ENCODE data around the gene FBXW8. TPM values are rescaled to one million over a fixed set of nuclear protein-coding genes. Genes with fewer than 3 reads are reported as not detected.
A peak's percentile ranks its signal among the peaks of the same experiment; 100 is the strongest.

The FBXW8 gene
- total RNA-seq, 1 donor from 2014 or later = 16.4 TPM

GRCh38 chr12:116962197-116962596 is 51.4 kb downstream of the FBXW8 start:
- no peaks in the 10 kb centered on the region for H3K27me3 ChIP-seq (ENCODE audit: low read depth)
- intact Hi-C loops (cut with DNase I) = no loop called here
- TF ChIP-seq, protein P1, sequence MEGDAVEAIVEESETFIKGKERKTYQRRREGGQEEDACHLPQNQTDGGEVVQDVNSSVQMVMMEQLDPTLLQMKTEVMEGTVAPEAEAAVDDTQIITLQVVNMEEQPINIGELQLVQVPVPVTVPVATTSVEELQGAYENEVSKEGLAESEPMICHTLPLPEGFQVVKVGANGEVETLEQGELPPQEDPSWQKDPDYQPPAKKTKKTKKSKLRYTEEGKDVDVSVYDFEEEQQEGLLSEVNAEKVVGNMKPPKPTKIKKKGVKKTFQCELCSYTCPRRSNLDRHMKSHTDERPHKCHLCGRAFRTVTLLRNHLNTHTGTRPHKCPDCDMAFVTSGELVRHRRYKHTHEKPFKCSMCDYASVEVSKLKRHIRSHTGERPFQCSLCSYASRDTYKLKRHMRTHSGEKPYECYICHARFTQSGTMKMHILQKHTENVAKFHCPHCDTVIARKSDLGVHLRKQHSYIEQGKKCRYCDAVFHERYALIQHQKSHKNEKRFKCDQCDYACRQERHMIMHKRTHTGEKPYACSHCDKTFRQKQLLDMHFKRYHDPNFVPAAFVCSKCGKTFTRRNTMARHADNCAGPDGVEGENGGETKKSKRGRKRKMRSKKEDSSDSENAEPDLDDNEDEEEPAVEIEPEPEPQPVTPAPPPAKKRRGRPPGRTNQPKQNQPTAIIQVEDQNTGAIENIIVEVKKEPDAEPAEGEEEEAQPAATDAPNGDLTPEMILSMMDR (IDR thresholded peaks at IDR 0.05) = no peak
- DNase-seq (no peak), ATAC-seq (no peak)
- H3K36me3 ChIP-seq = peaks cover 29% of the 10 kb centered on the region
- no peaks in the 10 kb centered on the region for H3K9me3 ChIP-seq
- no peaks in the 10 kb centered on the region for H3K4me1 ChIP-seq
- H3K4me3 ChIP-seq = no peak overlapping the region
- no peak overlapping the region for H3K27ac ChIP-seq

DNA sequence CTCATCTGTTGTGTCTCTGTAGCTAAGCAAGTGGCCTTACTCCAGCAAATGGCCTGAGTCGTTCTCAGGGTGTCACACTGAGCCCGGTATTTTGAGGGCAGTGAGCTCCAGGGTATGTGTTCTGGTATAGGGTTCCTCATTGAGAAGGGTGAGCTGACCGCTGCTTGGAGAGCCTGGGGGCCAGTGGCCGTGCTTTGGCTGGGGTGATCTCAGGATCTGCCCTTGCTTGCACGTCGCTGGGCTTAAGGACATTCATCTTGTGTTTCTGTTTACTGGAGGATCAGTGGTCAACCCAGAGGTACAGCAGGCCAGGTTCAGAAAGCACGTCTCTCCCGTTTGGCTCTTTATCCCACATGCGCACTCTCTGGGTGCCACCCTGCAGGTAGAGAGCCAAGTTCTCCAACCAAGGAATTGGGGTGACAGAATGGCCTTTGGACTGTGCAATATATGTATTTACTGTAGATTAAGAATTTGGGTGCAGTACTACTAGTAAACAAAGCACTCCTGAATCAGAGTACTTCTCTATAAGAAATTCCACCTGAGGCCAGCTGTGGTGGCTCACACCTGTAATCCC is 52.1 kb downstream of the FBXW8 start:
- Histone ChIP-seq H3K27me3 (ENCODE audit: low read depth) (no peaks in the 10 kb centered on the region), H3K4me1 (no peaks in the 10 kb centered on the region), H3K27ac (no peak overlapping the region), H3K36me3 (peaks cover 36% of the 10 kb centered on the region), H3K4me3 (no peak overlapping the region), H3K9me3 (no peaks in the 10 kb centered on the region)
- DNase-seq (no peak), ATAC-seq (no peak)
- intact Hi-C loops (cut with DNase I) = no loop called here
- TF ChIP-seq, protein P1 (IDR thresholded peaks at IDR 0.05) = no peak

GRCh38 chr12:116964054-116965050 is 53.6 kb downstream of the FBXW8 start:
- Histone ChIP-seq H3K4me1 (no peaks in the 10 kb centered on the region), H3K27ac (no peak overlapping the region), H3K4me3 (no peak overlapping the region), H3K9me3 (no peaks in the 10 kb centered on the region), H3K36me3 (peaks cover 43% of the 10 kb centered on the region), H3K27me3 (ENCODE audit: low read depth) (no peaks in the 10 kb centered on the region)
- intact Hi-C loops (cut with DNase I) = no loop called here
- TF ChIP-seq, protein P1 (IDR thresholded peaks at IDR 0.05) = no peak
- ATAC-seq (no peak), DNase-seq (no peak)

DNA sequence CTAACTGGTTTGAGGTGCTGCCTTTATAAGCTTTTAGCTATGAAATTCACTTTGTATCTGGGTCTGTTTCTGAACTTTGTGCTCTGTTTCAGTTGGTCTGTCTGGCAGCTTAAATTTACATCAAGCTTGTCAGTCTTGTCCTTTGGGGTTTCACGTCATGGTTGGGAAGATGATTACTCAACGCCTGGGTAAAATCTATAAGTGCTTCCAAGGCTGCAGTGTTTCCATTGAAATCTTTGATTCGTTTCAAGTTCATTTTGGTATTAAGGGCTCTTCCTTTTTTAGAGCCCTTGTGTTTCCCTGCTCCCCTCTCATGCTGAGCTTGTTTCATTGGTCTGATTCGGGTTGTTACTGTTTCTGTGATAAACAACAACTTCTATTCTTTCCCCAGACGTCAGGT is 58.2 kb downstream of the FBXW8 start:
- intact Hi-C loops (cut with DNase I) = no loop called here
- H3K4me3 ChIP-seq = no peak overlapping the region
- TF ChIP-seq, protein P1 (IDR thresholded peaks at IDR 0.05) = no peak
- DNase-seq = no peak
- H3K36me3 ChIP-seq = peaks cover 62% of the 10 kb centered on the region
- H3K4me1 ChIP-seq = no peaks in the 10 kb centered on the region
- no peak overlapping the region for H3K27ac ChIP-seq
- no peaks in the 10 kb centered on the region for H3K9me3 ChIP-seq
- no peaks in the 10 kb centered on the region for H3K27me3 ChIP-seq (ENCODE audit: low read depth)
- ATAC-seq = no peak

DNA sequence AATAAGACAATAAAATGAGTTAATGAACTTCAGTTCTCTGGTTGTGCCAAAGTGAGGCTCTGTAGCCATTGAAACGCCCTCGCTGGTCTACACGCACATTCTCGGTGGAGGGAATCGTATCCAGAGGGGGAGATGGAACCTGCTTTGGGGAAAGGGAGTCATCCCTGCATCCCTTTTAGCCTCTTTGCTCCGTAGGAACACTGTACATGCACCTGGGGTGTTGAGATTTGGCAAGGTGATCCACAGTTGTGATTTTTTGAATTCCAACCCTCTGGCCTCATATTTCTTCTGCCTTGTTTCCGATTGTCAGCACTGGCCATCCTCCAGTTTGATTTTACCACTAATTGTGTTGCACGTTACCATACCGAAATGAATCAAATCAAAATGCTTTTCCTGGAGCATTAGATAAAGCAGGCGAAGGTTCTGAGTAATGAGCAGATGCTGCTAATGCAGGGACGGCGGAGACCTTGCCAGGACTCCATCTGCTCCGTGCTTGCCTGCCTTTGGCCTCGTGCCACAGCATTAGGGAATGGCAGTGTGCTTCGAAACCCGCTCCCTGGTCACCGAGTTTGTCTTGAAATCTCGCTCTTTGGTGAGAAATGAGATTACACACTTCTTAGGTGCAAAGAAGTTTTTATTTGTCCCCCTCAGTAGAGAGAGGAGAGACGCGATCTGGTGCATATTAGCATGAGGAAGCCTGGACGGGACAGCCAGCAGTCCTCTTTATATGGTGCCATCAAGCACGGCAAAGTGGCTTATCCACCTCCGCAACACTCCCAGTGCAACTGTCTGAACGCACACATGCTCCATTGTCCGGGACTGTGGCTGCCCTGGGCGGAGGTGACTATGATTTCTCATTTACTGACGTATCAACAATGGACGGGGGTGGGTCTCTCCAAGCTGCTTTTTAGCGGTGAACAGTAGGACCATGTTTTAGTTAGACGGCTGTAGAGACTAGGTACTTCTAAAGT is 59.1 kb downstream of the FBXW8 start:
- H3K27ac ChIP-seq = no peak overlapping the region
- intact Hi-C loops (cut with DNase I) = no loop called here
- no peaks in the 10 kb centered on the region for H3K27me3 ChIP-seq (ENCODE audit: low read depth)
- no peaks in the 10 kb centered on the region for H3K4me1 ChIP-seq
- TF ChIP-seq, protein P1 (IDR thresholded peaks at IDR 0.05) = no peak
- no peak for ATAC-seq
- H3K36me3 ChIP-seq = peaks cover 59% of the 10 kb centered on the region
- no peaks in the 10 kb centered on the region for H3K9me3 ChIP-seq
- DNase-seq = peak; percentile 46
- H3K4me3 ChIP-seq = no peak overlapping the region
